OCI-LY3 (cell line): ENCODE data around the gene CSF2RB.

Experiments used
- CTCF ChIP-seq: fragments of 200-600, 300-600 bp; sonication (generic); IDR thresholded peaks from 2 replicates; pipeline ENCODE4 v1.5.1; 2014; ENCODE audit warnings: antibody characterized with exemption, low read length, low read depth
- EZH2phosphoT487 ChIP-seq: fragments of 200-600 bp; shearing (Covaris generic); IDR thresholded peaks from 2 replicates; pipeline ENCODE4 v1.6.1; 2018; ENCODE audit warnings: antibody characterized with exemption, mixed run types, low read depth

- no peak for TF ChIP-seq CTCF
- TF ChIP-seq EZH2phosphoT487, result no peak
These were observed 20.2 kb upstream of the CSF2RB start for GRCh38 chr22:36893262-36893661.
